ENCODE data around the gene SYNE1.

DNA sequence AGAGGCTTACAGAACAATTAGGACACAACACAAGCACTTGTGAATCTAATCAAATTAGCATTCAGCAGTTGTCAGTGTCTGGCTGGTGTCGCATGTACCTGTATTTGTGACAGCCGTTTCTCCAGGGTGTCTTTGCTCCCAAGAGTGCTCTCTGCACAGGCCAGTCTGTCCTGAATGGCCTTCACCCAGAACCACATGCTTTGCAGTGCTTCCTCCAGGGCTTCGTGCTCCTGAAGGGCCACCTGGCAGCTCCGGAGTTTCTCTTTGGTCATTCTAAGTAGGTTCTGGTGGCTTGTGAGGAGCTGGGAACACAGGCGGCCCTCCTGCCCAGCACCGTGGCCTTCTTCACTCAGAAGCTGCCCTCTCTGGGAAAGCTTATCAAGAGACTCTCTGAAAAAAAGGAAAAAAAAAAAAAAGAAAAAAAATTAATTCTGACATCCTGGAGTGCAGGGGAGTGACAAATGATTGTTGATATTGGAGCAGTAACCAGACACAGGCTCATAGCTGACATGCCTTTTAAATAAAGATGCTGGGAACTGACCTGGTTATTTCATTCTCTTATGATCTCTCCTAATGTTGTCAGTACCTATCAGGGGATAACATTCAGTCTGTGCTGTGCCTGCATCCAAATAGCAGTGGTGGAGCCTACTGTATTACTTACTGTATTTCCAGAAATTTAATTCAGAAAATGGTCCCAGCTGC, 245.8 kb downstream of the SYNE1 start:
- no peak for TF ChIP-seq POLR2A (IDR thresholded peaks at IDR 0.05)
- TF ChIP-seq, protein P1, sequence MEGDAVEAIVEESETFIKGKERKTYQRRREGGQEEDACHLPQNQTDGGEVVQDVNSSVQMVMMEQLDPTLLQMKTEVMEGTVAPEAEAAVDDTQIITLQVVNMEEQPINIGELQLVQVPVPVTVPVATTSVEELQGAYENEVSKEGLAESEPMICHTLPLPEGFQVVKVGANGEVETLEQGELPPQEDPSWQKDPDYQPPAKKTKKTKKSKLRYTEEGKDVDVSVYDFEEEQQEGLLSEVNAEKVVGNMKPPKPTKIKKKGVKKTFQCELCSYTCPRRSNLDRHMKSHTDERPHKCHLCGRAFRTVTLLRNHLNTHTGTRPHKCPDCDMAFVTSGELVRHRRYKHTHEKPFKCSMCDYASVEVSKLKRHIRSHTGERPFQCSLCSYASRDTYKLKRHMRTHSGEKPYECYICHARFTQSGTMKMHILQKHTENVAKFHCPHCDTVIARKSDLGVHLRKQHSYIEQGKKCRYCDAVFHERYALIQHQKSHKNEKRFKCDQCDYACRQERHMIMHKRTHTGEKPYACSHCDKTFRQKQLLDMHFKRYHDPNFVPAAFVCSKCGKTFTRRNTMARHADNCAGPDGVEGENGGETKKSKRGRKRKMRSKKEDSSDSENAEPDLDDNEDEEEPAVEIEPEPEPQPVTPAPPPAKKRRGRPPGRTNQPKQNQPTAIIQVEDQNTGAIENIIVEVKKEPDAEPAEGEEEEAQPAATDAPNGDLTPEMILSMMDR (IDR thresholded peaks at IDR 0.05) = no peak
- no peak for TF ChIP-seq EP300 (IDR thresholded peaks at IDR 0.05)

Data from sigmoid colon (tissue), 4 donors.